ENCODE data around the gene TBC1D17.

DNA sequence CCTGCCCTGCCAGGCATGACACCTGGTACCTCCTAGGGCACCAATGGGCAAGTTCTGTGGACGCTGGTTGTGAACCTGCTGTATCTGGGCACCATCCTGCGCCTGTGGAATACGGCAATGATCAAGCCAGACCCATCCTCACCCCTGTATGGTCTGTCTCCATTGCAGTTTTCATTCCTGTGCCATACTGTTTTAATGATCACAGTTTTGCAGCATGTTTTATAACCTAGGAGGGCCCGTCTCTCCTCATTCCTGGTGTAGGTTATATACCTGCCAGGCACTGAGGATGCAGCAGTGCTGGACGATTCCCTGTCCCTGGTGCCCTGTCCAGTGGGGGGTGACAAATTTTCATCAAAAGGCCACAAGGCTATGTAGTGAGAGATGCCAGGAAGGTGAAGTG is 5.6 kb downstream of the TBC1D17 start:
- TF ChIP-seq POLR2A (IDR thresholded peaks at IDR 0.05; ENCODE audit: low read length) (no peak), GATA1 (IDR thresholded peaks at IDR 0.05; ENCODE audit: low read depth, low read length) (no peak)

Measured in erythroblast (primary cell).